ENCODE results near the gene TMEM80. TPM values are rescaled to one million over a fixed set of nuclear protein-coding genes. Genes with fewer than 3 reads are reported as not detected.
"Not testable (repeated sequence)": the region's sequence is repeated elsewhere in the genome, so short reads cannot be mapped to it uniquely, and the experiment has no call there.

The TMEM80 gene
- total RNA-seq, 1 experiment from 2014 or later, result 6.3 TPM

DNA sequence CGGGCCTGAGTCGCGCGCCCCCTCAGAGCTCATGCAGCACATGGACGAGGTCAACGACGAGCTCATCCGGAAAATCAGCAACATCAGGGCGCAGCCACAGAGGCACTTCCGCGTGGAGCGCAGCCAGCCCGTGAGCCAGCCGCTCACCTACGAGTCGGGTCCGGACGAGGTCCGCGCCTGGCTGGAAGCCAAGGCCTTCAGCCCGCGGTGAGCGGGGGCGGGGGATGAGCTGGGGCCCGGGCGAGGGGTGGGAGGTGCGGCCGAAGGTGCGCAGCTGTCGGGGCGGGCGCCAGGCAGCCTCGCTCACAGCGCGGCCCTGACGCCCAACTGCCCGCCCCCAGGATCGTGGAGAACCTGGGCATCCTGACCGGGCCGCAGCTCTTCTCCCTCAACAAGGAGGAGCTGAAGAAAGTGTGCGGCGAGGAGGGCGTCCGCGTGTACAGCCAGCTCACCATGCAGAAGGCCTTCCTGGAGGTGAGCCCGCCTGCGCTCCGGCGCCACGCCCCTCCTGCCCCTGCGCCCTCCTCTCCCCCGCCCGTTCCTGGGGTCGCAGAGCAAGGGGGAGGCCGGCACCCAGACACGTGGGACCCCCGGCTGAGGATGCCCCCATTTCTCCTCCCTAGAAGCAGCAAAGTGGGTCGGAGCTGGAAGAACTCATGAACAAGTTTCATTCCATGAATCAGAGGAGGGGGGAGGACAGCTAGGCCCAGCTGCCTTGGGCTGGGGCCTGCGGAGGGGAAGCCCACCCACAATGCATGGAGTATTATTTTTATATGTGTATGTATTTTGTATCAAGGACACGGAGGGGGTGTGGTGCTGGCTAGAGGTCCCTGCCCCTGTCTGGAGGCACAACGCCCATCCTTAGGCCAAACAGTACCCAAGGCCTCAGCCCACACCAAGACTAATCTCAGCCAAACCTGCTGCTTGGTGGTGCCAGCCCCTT lies 30.9 kb downstream of the TMEM80 start:
- no peak for DNase-seq (ENCODE audit: low read depth)
- in situ Hi-C loops (cut with HindIII; ENCODE audit: low pct_unique_long_range_greater_than_20kb, low sequenced_read_pairs), result no loop called here

DNA sequence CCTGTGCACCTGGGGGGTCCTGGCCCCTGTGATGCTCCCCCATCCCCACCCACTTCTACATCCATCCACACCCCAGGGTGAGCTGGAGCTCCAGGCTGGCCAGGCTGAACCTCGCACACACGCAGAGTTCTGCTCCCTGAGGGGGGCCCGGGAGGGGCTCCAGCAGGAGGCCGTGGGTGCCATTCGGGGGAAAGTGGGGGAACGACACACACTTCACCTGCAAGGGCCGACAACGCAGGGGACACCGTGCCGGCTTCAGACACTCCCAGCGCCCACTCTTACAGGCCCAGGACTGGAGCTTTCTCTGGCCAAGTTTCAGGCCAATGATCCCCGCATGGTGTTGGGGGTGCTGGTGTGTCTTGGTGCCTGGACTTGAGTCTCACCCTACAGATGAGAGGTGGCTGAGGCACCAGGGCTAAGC lies 31.7 kb downstream of the TMEM80 start:
- in situ Hi-C loops (cut with HindIII; ENCODE audit: low pct_unique_long_range_greater_than_20kb, low sequenced_read_pairs), result no loop called here
- DNase-seq (ENCODE audit: low read depth), result no peak

DNA sequence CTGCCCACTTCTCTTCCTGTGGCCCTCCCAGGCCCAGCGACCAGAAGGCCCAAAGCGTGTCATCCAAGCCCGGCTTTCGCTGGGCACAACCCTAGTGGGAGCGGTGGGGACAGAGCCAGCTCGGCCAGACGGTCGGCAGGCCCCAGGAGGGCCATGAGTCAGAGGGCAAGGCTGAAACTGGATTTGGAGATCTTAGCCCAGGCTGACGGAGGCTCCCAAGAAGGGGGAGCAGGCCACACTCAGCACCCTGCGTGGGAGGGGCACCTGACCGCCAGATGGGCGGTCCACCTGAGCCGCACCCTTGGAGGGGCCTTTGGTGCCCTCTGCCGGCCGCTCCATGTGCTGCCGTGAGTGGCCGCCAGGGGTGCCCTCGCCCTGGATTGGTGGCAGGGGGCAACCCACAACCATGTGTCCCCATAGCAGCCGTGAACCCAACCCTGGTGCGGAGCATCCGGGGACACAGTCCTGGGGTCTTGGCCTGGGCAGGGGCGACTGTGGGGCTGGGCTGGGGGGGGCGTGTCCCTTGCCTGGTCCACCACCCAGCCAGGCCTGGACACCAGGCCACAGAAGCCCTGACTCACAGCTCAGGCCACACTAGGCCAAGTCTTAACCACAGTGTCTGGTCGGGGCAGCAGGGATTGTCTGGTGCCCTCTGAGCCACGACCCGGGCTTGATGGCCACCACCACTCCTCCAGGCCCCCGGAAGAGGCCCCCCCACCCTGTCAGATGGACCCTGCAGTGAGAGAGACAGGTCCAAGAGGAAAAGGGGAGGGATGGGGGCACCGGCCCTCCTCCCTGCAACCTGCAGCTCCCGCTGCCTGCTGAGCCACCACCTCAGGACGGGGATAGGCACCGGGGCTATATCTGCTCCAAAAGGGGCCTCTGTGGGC lies 32.5 kb downstream of the TMEM80 start:
- peak; percentile 93 for DNase-seq (ENCODE audit: low read depth)
- in situ Hi-C loops (cut with HindIII; ENCODE audit: low pct_unique_long_range_greater_than_20kb, low sequenced_read_pairs), result no loop called here

DNA sequence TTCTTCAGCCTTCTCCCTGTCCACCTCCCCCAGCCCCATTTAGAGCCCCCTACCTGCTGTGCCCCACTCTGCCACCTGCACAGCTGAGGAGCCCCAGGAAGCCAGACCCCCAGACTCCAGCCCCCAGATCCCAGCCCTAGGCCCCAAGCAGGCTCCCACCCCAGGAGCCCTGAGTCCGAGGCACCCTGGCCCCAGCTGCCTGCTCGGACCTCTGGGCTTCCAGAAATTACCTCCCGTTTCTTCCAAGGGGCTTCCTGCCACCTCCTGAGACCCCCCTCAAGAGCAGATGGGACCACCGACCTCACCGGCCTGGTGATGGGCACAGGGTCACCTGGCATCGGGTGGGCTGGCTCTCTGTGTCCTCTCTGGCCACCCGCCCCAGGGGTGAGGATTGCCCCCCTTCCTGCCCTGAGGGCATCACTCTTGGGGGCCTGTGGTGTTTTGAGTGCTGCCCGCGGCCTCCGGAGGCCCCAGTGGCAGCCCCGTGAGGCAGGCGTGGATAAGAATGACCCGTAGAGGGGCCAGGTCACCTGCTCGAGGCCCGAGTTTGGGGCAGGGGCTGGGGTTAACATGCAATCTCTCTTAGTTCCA lies 33.4 kb downstream of the TMEM80 start:
- DNase-seq (ENCODE audit: low read depth), result no peak
- in situ Hi-C loops (cut with HindIII; ENCODE audit: low pct_unique_long_range_greater_than_20kb, low sequenced_read_pairs), result no loop called here

DNA sequence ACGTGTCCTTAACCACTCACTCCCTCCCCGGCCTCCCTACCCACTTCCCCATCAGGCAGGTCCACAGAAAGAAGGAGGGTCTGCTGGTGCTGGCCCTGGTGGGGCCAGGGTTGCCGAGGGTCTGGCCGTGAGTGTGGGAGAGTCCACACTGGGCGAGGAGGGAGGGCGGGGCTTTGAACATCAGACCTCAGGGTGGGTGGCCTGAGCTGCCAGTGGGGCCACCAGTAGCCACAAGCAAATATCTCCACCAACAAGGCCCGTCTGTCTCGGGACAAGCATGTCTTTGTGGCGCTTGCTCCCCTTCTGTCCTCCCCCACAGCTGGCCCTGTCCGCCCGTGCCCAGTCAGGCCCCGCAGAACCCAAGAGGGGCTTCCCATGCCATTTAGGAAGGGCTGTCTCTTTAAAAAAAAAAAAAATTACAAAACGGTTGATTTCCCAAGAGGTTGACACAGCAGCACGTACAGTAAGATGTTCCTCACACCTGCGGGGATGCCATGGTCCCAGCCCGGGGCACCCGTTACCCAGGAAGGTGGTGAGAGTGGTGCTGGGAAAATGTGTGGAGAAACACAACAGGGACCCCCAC lies 34.0 kb downstream of the TMEM80 start:
- DNase-seq (ENCODE audit: low read depth), result no peak
- in situ Hi-C loops (cut with HindIII; ENCODE audit: low pct_unique_long_range_greater_than_20kb, low sequenced_read_pairs), result no loop called here

DNA sequence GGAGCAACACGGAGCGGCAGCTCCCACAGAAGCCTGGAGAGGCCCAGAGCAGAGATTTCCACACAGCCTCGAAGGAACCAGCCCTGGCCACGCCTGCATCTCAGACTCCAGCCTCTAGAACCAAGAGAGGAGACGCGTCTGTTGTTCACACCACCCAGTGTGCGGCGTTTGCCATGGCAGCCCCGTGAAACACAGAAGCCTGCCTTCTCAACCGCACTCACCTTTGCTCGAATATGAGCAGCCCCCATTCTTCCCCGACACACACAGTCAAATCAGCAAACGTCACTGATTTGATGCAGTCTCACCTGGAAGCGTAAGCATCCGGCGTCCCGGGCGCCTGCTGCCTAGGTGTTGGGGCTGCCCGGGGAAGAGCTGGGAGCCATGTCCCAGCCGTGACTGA lies 37.5 kb downstream of the TMEM80 start:
- DNase-seq (ENCODE audit: low read depth), result no peak
- in situ Hi-C loops (cut with HindIII; ENCODE audit: low pct_unique_long_range_greater_than_20kb, low sequenced_read_pairs), result no loop called here

DNA sequence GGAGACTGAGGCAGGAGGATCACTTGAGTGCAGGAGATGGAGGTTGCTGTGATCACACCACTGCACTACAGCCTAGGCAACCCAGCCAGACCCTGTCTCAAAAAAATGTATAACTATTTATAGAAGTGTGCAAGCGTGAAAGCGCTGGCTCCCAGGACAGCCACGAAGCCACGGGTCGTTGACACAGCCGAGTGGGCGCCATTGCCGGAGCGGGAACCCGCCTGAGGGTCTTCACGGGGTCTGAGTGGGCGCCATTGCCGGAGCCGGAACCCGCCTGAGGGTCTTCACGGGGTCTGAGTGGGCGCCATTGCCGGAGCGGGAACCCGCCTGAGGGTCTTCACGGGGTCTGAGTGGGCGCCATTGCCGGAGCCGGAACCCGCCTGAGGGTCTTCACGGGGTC lies 38.9 kb downstream of the TMEM80 start:
- DNase-seq (ENCODE audit: low read depth); in situ Hi-C loops (cut with HindIII; ENCODE audit: low pct_unique_long_range_greater_than_20kb, low sequenced_read_pairs): not testable (repeated sequence)

DNA sequence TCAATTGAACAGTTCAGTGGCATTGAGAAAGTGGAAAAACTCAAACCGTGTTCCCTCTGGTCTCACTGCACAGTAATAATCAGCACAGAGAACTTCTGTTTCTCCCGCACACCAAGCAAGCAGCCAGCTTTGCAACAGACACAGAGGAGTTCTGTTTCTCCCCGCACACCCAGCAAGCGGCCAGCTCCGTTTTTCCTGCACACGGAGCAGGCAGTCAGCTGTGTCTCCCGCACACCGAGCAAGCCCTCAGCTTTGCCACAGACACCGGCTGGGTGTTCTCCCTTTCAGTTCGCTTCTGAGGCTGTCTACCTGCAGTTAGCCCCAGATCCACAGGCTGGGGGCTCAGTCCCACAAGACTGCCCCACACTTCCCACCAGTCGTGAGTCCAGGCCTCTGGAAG lies 41.8 kb downstream of the TMEM80 start:
- in situ Hi-C loops (cut with HindIII; ENCODE audit: low pct_unique_long_range_greater_than_20kb, low sequenced_read_pairs), result no loop called here
- DNase-seq (ENCODE audit: low read depth), result no peak

DNA sequence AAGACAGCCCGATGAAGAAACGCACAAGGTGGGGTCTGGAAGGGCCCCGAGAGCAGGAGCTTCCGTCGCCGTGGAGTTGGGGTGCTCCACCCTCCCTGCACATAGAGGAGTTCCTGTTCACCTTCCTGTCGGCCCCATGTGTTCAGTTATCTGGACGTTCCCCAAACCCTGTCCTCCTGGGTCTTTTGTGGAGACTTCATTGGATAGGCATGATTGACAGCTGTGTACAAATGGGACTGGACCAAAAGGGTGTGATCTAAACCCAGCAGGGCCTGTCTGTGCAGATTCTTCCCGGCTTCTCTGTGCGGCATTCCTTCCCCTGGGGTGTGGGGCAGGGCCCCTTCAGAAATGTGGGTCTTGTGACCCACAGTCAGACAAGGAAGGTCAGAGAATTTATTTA lies 42.3 kb downstream of the TMEM80 start:
- DNase-seq (ENCODE audit: low read depth); in situ Hi-C loops (cut with HindIII; ENCODE audit: low pct_unique_long_range_greater_than_20kb, low sequenced_read_pairs): not testable (repeated sequence)

DNA sequence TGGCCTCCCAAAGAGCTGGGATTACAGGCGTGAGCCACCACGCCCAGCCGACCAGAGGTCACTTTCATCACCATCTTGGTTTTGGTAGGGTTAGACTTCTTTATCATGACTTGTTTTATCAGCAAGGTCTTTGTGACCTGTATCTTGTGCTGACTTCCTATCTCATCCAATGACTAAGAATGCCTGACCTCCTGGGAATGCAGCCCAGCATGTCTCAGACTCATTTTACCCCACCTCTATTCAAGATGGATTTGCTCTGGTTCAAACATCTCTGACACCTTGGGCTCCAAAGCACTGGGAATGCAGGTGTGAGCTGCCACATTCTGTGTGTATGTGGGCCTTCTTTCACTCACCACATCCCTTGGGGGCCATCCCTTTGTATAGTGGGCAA lies 46.5 kb downstream of the TMEM80 start:
- in situ Hi-C loops (cut with HindIII; ENCODE audit: low pct_unique_long_range_greater_than_20kb, low sequenced_read_pairs), result no loop called here
- DNase-seq (ENCODE audit: low read depth), result no peak

DNA sequence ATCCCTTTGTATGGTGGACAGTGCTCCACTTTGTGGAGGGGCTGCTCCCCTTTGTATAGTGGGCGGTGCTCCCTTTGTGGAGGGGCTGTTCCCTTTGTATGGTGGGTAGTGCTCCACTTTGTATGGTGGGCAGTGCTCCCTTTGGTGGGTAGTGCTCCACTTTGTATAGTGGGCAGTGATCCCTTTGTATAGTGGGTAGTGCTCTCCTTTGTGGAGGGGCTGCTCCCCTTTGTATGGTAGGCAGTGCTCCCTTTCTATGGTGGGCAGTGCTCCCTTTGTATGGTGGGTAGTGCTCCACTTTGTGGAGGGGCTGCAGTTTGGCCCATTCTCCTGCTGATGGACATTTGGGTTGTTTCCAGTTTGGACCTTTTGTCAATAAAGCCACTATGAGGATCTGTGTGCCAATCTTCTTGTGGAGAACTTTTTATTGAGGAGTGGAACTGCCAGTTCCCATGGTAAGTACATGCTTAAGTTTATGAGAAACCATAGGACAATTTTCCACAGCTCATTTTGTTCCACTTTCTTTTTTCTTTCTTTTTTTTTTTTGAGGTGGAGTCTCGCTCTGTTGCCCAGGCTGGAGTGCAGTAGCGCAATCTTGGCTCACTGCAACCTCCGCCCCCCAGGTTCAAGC lies 47.1 kb downstream of the TMEM80 start:
- DNase-seq (ENCODE audit: low read depth), result no peak
- in situ Hi-C loops (cut with HindIII; ENCODE audit: low pct_unique_long_range_greater_than_20kb, low sequenced_read_pairs), result no loop called here

DNA sequence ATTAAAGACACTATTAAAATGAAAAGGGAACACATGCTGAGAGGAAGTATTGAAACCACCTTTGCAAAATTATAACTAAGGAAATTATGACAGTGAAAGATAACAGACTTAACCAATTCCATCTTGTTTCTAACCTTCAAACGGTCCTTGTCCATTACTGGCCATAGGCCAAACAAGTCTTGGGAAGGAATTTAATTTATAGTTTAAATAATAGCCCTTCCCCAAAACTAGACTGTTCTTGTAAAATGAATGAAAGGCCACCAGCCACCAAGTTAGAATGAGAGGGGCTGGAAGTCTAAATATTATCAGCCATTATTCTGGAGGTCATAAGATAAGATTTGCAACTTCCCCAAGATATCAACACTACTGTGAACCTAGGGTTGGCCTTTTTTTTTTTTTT lies 49.8 kb downstream of the TMEM80 start:
- DNase-seq (ENCODE audit: low read depth), result no peak
- in situ Hi-C loops (cut with HindIII; ENCODE audit: low pct_unique_long_range_greater_than_20kb, low sequenced_read_pairs), result no loop called here

DNA sequence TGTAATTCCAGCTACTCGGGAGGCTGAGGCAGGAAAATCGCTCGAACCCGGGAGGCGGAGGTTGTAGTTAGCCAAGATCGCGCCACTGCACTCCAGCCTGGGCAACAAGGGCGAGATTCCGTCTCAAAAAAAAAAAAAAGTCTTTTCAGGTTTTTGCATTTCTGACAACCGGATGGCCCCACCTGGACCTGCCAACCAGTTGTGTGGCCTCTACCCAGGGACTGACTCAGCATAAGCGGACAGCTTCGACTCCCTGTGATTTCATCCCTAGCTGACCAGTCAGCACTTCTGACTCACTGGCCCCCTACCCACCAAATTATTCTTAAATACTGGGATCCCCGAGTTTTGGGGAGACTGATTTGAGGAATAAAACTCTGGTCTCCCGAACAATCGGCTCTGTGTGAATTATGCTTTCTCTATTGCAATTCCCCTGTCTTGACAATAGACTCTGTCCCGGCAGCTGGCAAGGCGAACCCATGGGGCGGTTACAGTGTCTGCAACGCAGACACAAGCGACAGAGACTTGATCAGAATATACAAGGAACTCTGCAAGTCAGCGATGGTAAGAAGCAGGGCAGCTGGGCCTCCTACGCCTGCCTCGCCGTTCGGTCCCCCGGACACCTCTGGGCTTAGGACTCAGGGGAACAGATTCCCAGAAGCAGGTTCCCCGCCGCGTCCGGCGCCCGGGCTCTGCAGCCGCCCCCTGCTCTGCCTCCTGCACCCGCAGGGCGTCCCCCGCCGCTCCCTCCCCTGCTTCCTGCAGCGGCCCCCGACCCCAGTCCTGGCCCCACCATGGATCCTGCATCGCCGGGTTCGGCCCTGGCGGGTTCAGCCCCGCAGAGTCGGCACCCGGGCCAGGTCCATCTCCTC lies 50.9 kb downstream of the TMEM80 start:
- in situ Hi-C loops (cut with HindIII; ENCODE audit: low pct_unique_long_range_greater_than_20kb, low sequenced_read_pairs), result no loop called here
- peak; percentile 58 for DNase-seq (ENCODE audit: low read depth)

DNA sequence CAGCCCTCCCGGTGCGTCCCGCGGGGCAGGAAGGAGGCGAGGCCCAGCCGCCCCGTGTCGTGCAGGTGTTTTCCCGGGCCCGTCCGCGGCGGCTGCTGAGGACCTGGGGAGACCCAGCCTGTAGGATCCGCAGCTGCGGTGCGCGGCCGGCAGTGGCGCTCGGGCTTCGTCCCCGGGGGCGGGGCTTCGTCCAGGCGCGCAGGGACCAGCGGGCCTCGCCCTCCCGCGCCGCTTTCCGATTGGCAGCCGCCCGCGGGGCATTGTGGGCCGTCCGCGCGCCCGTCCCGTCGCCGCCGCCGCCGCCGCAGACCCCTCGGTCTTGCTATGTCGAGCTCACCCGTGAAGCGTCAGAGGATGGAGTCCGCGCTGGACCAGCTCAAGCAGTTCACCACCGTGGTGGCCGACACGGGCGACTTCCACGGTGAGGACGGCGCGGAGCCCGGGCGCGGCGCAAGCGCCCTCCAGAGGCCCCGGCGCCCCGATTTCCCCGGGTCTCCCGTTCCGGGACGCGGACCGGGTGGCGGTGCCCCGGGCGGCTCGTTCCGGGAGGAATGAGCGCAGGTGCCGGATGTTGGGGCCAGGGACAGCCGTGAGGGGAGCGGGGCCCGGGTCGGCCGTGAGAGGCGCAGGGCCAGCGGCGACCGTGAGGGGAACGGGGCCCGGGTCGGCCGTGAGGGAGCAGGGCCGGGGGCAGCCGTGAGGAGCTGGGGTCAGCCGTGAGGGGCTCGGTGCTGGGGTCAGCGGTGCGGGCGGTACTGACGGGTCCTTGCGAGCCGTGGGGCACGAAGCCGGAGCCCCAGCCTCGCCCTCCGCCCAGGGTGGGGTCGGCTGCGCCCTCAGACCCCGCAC lies 51.8 kb downstream of the TMEM80 start, which contains the start of gene TALDO1:
TSS of gene TALDO1 (plus strand) at position 307 of the 849 bp plus-strand sequence. CDS start at position 325, 18 bp downstream.
- in situ Hi-C loops (cut with HindIII; ENCODE audit: low pct_unique_long_range_greater_than_20kb, low sequenced_read_pairs), result no loop called here
- peak; percentile 87 for DNase-seq (ENCODE audit: low read depth)

DNA sequence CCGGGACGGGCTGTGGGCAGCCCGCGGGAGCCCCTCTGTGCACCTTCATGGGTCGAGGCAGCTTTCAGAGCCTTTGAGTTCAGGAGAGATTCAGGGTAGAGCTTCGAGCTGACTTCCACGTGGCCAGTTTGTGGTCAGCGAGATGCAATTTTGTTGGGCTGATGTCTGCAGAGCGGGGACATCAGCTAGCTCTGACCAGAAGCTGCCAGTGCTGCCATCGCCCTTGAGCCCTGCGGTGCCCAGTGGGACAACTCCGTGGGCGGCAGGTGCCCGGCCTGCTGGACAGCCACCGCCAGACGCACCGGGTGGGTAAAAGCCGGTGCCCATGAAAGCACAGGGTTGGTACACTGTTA lies 52.4 kb downstream of the TMEM80 start:
- DNase-seq (ENCODE audit: low read depth), result no peak
- in situ Hi-C loops (cut with HindIII; ENCODE audit: low pct_unique_long_range_greater_than_20kb, low sequenced_read_pairs), result no loop called here

DNA sequence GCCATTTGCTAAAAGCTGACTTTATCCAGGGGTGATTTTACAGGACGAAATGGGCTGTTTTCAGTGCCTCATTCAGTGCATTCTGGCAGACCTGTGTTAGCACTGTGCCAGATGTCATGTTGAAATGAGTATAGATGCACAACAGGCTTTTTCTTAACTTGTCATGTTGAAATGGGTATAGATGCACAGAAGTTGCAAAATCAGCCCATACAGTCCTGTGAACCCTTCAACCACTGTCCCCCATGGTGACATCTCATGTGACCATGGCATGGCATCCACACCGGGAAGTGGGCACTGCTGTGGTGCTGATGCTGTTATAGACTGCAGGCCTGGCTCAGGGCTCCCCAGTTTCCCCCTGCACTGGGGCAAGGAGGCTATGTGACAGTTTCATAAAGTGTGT lies 54.1 kb downstream of the TMEM80 start:
- in situ Hi-C loops (cut with HindIII; ENCODE audit: low pct_unique_long_range_greater_than_20kb, low sequenced_read_pairs), result no loop called here
- peak; percentile 22 for DNase-seq (ENCODE audit: low read depth)

Measured in Caki2 (cell line).